ENCODE data around the gene SRPX2. TPM values are rescaled to one million over a fixed set of nuclear protein-coding genes. Genes with fewer than 3 reads are reported as not detected.

The SRPX2 gene
- polyA plus RNA-seq, 1 donor (not counting 4 experiments of a cell fraction or from before 2014, with no cell fraction given) = 4.0 TPM

- dilution Hi-C loops (cut with MboI; ENCODE audit: extremely low pct_ligation_motif_present, low sequenced_read_pairs) = no loop called here
- no peak for DNase-seq (ENCODE audit: low read depth, low spot score)
Observed at GRCh38 chrX:100654261-100654660, 10.3 kb downstream of the SRPX2 start.

GRCh38 chrX:100658941-100659381 lies 15.0 kb downstream of the SRPX2 start:
- no peaks in the 10 kb centered on the region for H3K27me3 ChIP-seq (ENCODE audit: control insufficient read depth, extremely low read depth, insufficient read depth, low read length)
- H4K20me1 ChIP-seq (ENCODE audit: control insufficient read depth, extremely low read depth, insufficient read depth, low read length) = no peaks in the 10 kb centered on the region
- H3K4me1 ChIP-seq (ENCODE audit: control insufficient read depth, extremely low read depth, insufficient read depth, low read length) = no peaks in the 10 kb centered on the region
- no peak for DNase-seq (ENCODE audit: low read depth, low spot score)
- no peaks in the 10 kb centered on the region for H3K79me2 ChIP-seq (ENCODE audit: control insufficient read depth, insufficient read depth, low read length)
- no peak overlapping the region for H2AFZ ChIP-seq (ENCODE audit: control insufficient read depth, low read length)
- no peaks in the 10 kb centered on the region for H3K9me1 ChIP-seq (ENCODE audit: control insufficient read depth, extremely low read depth, insufficient read depth, low read length)
- no peaks in the 10 kb centered on the region for H3K36me3 ChIP-seq (ENCODE audit: control insufficient read depth in 2 of 2, extremely low read depth in 1 of 2, insufficient read depth in 2 of 2, low read length in 2 of 2)
- H3K27ac ChIP-seq (ENCODE audit: control insufficient read depth, insufficient read depth, low read length) = no peak overlapping the region
- TF ChIP-seq EZH2 (IDR thresholded peaks at IDR 0.05; ENCODE audit: low read length) = no peak
- TF ChIP-seq, protein P1, sequence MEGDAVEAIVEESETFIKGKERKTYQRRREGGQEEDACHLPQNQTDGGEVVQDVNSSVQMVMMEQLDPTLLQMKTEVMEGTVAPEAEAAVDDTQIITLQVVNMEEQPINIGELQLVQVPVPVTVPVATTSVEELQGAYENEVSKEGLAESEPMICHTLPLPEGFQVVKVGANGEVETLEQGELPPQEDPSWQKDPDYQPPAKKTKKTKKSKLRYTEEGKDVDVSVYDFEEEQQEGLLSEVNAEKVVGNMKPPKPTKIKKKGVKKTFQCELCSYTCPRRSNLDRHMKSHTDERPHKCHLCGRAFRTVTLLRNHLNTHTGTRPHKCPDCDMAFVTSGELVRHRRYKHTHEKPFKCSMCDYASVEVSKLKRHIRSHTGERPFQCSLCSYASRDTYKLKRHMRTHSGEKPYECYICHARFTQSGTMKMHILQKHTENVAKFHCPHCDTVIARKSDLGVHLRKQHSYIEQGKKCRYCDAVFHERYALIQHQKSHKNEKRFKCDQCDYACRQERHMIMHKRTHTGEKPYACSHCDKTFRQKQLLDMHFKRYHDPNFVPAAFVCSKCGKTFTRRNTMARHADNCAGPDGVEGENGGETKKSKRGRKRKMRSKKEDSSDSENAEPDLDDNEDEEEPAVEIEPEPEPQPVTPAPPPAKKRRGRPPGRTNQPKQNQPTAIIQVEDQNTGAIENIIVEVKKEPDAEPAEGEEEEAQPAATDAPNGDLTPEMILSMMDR (optimal IDR thresholded peaks at IDR 0.05 in 1 of 3, IDR thresholded peaks at IDR 0.05 in 1 of 3, conservative IDR thresholded peaks at IDR 0.05 in 1 of 3; ENCODE audit: extremely low read depth in 1 of 3, insufficient read depth in 2 of 3, low read length in 3 of 3) = no peak
- H3K9ac ChIP-seq (ENCODE audit: control insufficient read depth, extremely low read depth, insufficient read depth, low read length) = no peak overlapping the region
- no peak overlapping the region for H3K4me2 ChIP-seq (ENCODE audit: control insufficient read depth, extremely low read depth, insufficient read depth, low read depth, low read length)
- dilution Hi-C loops (cut with MboI; ENCODE audit: extremely low pct_ligation_motif_present, low sequenced_read_pairs) = no loop called here
- H3K9me3 ChIP-seq (ENCODE audit: control insufficient read depth, low read depth, low read length) = no peaks in the 10 kb centered on the region
- no peak for FAIRE-seq
- H3K4me3 ChIP-seq (ENCODE audit: control insufficient read depth in 2 of 3, extremely low read depth in 1 of 3, insufficient read depth in 2 of 3, low read depth in 1 of 3, low read length in 3 of 3) = no peak overlapping the region

More at GRCh38 chrX:100654261-100654660, 10.3 kb downstream of the SRPX2 start:
- Histone ChIP-seq H3K36me3 (ENCODE audit: control insufficient read depth in 2 of 2, extremely low read depth in 1 of 2, insufficient read depth in 2 of 2, low read length in 2 of 2) (no peaks in the 10 kb centered on the region), H3K4me3 (ENCODE audit: control insufficient read depth in 2 of 3, extremely low read depth in 1 of 3, insufficient read depth in 2 of 3, low read depth in 1 of 3, low read length in 3 of 3) (no peak overlapping the region), H3K79me2 (ENCODE audit: control insufficient read depth, insufficient read depth, low read length) (no peaks in the 10 kb centered on the region), H3K4me2 (ENCODE audit: control insufficient read depth, extremely low read depth, insufficient read depth, low read depth, low read length) (no peak overlapping the region), H3K9ac (ENCODE audit: control insufficient read depth, extremely low read depth, insufficient read depth, low read length) (no peak overlapping the region), H3K9me1 (ENCODE audit: control insufficient read depth, extremely low read depth, insufficient read depth, low read length) (no peaks in the 10 kb centered on the region), H3K4me1 (ENCODE audit: control insufficient read depth, extremely low read depth, insufficient read depth, low read length) (no peaks in the 10 kb centered on the region), H3K27ac (ENCODE audit: control insufficient read depth, insufficient read depth, low read length) (no peak overlapping the region), H3K27me3 (ENCODE audit: control insufficient read depth, extremely low read depth, insufficient read depth, low read length) (no peaks in the 10 kb centered on the region), H3K9me3 (ENCODE audit: control insufficient read depth, low read depth, low read length) (no peaks in the 10 kb centered on the region), H2AFZ (ENCODE audit: control insufficient read depth, low read length) (no peak overlapping the region), H4K20me1 (ENCODE audit: control insufficient read depth, extremely low read depth, insufficient read depth, low read length) (no peaks in the 10 kb centered on the region)
- FAIRE-seq = no peak
- no peak for TF ChIP-seq EZH2 (IDR thresholded peaks at IDR 0.05; ENCODE audit: low read length)
- TF ChIP-seq, protein P1 (optimal IDR thresholded peaks at IDR 0.05 in 1 of 3, IDR thresholded peaks at IDR 0.05 in 1 of 3, conservative IDR thresholded peaks at IDR 0.05 in 1 of 3; ENCODE audit: extremely low read depth in 1 of 3, insufficient read depth in 2 of 3, low read length in 3 of 3) = peak; percentile 10 to 48 (median 26)
